Gastrocnemius medialis (tissue), 4 donors: Measurements from ENCODE around the gene MEGF8.

Source experiments
- POLR2A ChIP-seq, 2 donors: fragments of 450-650 bp; IDR thresholded peaks; one replicate each; pipeline ENCODE4 v1.6.1; 2017; ENCODE audit warnings: antibody characterized with exemption in 2 of 2, mild to moderate bottlenecking in 2 of 2, moderate library complexity in 2 of 2
- TF ChIP-seq, protein P1 (sequence below), 5 experiments: fragments of 450-650 bp in 3 of 5; fragments of 200-600 bp in 2 of 5; sonication (generic) in 2 of 5; IDR thresholded peaks in 4 of 5; conservative IDR thresholded peaks in 1 of 5; 1 replicate in 4 of 5; 2 replicates in 1 of 5; pipeline ENCODE4 v1.5.1; 2016 to 2019; ENCODE audit warnings: antibody characterized with exemption in 5 of 5, mild to moderate bottlenecking in 3 of 5, moderate library complexity in 3 of 5

DNA sequence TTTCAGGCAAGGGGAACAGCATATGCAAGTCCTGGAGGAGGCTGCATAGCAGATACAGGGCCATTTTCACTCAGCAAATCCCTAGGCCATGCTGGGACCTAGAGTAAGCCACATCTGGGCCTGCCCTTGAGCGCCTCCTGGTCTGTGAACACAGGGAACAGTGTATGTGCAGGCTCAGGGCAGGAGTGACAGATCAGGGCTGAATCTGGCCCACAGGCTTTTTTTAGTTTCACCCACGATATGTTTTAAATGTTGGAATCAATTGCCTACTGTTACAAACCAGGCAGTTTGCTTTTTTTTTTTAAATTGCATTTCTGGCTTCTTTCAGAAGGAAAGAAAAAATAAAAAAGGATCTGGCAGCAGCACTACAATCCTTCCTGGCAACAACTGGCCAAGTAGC is 13.8 kb upstream of the MEGF8 start:
- TF ChIP-seq, protein P1, sequence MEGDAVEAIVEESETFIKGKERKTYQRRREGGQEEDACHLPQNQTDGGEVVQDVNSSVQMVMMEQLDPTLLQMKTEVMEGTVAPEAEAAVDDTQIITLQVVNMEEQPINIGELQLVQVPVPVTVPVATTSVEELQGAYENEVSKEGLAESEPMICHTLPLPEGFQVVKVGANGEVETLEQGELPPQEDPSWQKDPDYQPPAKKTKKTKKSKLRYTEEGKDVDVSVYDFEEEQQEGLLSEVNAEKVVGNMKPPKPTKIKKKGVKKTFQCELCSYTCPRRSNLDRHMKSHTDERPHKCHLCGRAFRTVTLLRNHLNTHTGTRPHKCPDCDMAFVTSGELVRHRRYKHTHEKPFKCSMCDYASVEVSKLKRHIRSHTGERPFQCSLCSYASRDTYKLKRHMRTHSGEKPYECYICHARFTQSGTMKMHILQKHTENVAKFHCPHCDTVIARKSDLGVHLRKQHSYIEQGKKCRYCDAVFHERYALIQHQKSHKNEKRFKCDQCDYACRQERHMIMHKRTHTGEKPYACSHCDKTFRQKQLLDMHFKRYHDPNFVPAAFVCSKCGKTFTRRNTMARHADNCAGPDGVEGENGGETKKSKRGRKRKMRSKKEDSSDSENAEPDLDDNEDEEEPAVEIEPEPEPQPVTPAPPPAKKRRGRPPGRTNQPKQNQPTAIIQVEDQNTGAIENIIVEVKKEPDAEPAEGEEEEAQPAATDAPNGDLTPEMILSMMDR (IDR thresholded peaks at IDR 0.05 in 4 of 5, conservative IDR thresholded peaks at IDR 0.05 in 1 of 5), result no peak
- no peak for TF ChIP-seq POLR2A (IDR thresholded peaks at IDR 0.05)
